ENCODE data around the gene ITGB2.

- TF ChIP-seq CTCF (IDR thresholded peaks at IDR 0.05 in 2 of 3, conservative IDR thresholded peaks at IDR 0.05 in 1 of 3; ENCODE audit: borderline replicate concordance in 1 of 3, insufficient read depth in 1 of 3, low read depth in 2 of 3, low read length in 2 of 3) (no peak), ZNF274 (IDR thresholded peaks at IDR 0.05; ENCODE audit: low read depth, low read length) (no peak), JUND (IDR thresholded peaks at IDR 0.05) (no peak), YY1 (IDR thresholded peaks at IDR 0.05; ENCODE audit: extremely low read depth, insufficient replicate concordance, low read depth, low read length) (no peak), CBX3 (IDR thresholded peaks at IDR 0.05; ENCODE audit: low read depth) (no peak), EZH2 (IDR thresholded peaks at IDR 0.05) (no peak), POLR2AphosphoS5 (IDR thresholded peaks at IDR 0.05; ENCODE audit: low read depth, low read length) (no peak), POLR2A (IDR thresholded peaks at IDR 0.05; ENCODE audit: borderline replicate concordance, extremely low read depth, insufficient read depth, insufficient read length) (no peak), EZH2phosphoT487 (IDR thresholded peaks at IDR 0.05; ENCODE audit: borderline replicate concordance) (no peak), REST (IDR thresholded peaks at IDR 0.05; ENCODE audit: low read depth) (no peak), EGR1 (IDR thresholded peaks at IDR 0.05; ENCODE audit: low read depth) (no peak), MAX (IDR thresholded peaks at IDR 0.05) (no peak)
Observed at GRCh38 chr21:44935533-44935927, 14.8 kb upstream of the ITGB2 start.
